ENCODE data around the gene CPNE6.

CPNE6 gene

GRCh38 chr14:24086193-24086955 lies 15.0 kb downstream of the CPNE6 start:
- DNase-seq (ENCODE audit: low read depth, low spot score): no peak

- DNase-seq (ENCODE audit: low read depth, low spot score): no peak
Observed at GRCh38 chr14:24087004-24087403, 15.6 kb downstream of the CPNE6 start.

GRCh38 chr14:24088095-24088494 lies 16.7 kb downstream of the CPNE6 start:
- DNase-seq (ENCODE audit: low read depth, low spot score): no peak

- no peak for DNase-seq (ENCODE audit: low read depth, low spot score)
Observed at GRCh38 chr14:24089890-24090289, 18.5 kb downstream of the CPNE6 start.

- no peak for DNase-seq (ENCODE audit: low read depth, low spot score)
Observed at GRCh38 chr14:24092110-24092504, 20.7 kb downstream of the CPNE6 start.

GRCh38 chr14:24092505-24093206 lies 21.3 kb downstream of the CPNE6 start:
- no peak for DNase-seq (ENCODE audit: low read depth, low spot score)

GRCh38 chr14:24093207-24093900 lies 22.0 kb downstream of the CPNE6 start:
- no peak for DNase-seq (ENCODE audit: low read depth, low spot score)

GRCh38 chr14:24093901-24094840 lies 22.8 kb downstream of the CPNE6 start, which contains the start of gene PCK2:
PCK2 (plus strand) TSS chr14:24094311; CDS start chr14:24094406, 95 bp downstream.
- DNase-seq (ENCODE audit: low read depth, low spot score): no peak

GRCh38 chr14:24094841-24095270 lies 23.5 kb downstream of the CPNE6 start:
- DNase-seq (ENCODE audit: low read depth, low spot score): no peak

- DNase-seq (ENCODE audit: low read depth, low spot score): no peak
Observed at GRCh38 chr14:24095271-24096068, 24.1 kb downstream of the CPNE6 start.

- no peak for DNase-seq (ENCODE audit: low read depth, low spot score)
Observed at GRCh38 chr14:24096545-24097181, 25.3 kb downstream of the CPNE6 start.

- no peak for DNase-seq (ENCODE audit: low read depth, low spot score)
Observed at GRCh38 chr14:24098229-24098926, 27.0 kb downstream of the CPNE6 start.

GRCh38 chr14:24098927-24099813 lies 27.8 kb downstream of the CPNE6 start:
- no peak for DNase-seq (ENCODE audit: low read depth, low spot score)

GRCh38 chr14:24100197-24100981 lies 29.0 kb downstream of the CPNE6 start:
- no peak for DNase-seq (ENCODE audit: low read depth, low spot score)

- no peak for DNase-seq (ENCODE audit: low read depth, low spot score)
Observed at GRCh38 chr14:24100982-24101494, 29.7 kb downstream of the CPNE6 start.

- no peak for DNase-seq (ENCODE audit: low read depth, low spot score)
Observed at GRCh38 chr14:24102357-24103048, 31.1 kb downstream of the CPNE6 start.

GRCh38 chr14:24103451-24103850 lies 32.1 kb downstream of the CPNE6 start:
- no peak for DNase-seq (ENCODE audit: low read depth, low spot score)

Data from brain pericyte (primary cell).